Ammon's horn (tissue), 1 donor: ENCODE measurements around the gene TOMM40.

Source experiments
- DNase-seq: peaks from one replicate; pipeline ENCODE4 v3.0.0-alpha.2; 2016; ENCODE audit warnings: low spot score

The TOMM40 gene

DNA sequence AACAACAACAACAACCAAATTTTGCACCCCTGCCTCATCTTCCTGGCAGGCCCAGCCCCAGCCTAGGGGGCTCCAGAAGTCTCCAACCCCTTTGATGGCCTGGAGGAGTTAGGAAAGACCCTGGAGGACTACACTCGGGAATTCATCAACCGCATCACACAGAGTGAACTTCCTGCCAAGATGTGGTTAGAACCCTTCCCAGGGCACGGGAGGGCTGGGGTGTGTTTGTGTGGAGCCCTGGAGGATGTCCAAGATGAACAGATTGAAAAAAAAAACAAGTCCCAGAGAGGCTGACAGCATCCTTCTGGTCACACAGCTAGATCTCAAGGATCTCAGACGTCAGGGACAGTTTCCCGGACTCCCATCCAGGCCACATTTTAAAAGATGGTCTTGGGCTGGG lies 36.7 kb downstream of the TOMM40 start:
- no peak for DNase-seq

- no peak for DNase-seq
Measured at GRCh38 chr19:44930088-44930487, 39.0 kb downstream of the TOMM40 start.

DNA sequence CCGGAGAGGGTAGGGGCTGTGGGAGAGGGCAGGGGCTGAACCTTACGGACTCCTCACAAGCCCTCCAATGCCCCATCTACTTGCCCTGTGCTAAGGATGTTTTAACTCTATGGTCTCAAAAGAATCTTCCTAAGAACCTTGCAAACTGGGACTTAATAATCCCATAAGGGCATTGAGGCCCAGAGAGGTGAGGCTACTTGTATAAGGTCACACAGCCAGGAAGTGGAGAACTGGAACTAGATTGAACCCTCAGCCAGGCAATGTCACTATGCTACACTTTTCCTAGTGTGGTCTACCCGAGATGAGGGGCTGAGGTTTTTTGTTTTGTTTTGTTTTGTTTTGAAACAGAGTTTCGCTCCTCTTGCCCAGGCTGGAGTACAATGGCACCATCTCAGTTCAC lies 40.5 kb downstream of the TOMM40 start:
- DNase-seq: no peak

DNA sequence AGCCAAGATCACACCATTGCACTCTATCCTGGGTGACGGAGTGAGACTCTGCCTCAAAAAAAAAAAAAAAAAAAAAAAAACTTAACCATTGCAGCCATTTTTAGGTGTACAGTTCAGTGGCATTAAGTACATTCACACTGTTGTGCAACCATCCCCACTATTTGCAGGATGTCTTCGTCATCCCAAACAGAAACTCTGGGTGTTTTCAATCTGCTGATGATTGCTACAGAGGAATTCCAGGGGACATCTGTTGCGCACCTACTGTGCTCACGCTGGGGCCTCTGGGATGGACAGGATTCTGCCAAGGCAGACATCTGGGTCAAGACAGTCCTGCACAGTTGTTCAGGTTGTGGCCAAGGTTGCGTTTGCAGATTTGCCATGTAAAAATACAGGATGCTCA lies 48.6 kb downstream of the TOMM40 start:
- DNase-seq: no peak

DNA sequence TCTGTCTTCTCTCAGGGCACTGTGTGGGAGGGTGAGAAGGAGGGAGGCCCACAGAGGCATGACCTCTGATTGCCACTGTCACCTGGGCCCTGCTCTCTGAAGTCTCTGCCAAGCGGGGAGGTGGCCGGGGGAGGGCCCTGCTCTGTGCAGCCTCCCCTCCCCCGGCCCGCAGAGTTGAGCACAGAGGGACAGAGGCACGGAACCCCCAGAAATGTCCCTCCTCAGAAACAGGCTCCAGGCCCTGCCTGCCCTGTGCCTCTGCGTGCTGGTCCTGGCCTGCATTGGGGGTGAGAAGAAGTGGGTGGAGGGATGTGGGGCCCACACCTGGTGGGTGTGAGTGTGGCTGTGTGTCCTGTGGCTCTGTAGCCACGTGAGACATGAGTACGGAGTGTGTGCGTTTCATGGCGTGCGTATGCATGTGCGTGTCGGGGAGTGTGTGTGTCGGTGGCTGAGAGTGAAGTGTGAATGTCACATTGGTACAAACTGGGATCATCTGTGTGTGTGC lies 51.1 kb downstream of the TOMM40 start, which contains the start of gene APOC4:
Gene APOC4 (plus strand): TSS at position 171 of the 505 bp plus-strand sequence. CDS start 41 bp downstream, at position 212.
- no peak for DNase-seq

- DNase-seq: peak; percentile 85
Measured at GRCh38 chr19:44943801-44944249, 52.8 kb downstream of the TOMM40 start.

DNA sequence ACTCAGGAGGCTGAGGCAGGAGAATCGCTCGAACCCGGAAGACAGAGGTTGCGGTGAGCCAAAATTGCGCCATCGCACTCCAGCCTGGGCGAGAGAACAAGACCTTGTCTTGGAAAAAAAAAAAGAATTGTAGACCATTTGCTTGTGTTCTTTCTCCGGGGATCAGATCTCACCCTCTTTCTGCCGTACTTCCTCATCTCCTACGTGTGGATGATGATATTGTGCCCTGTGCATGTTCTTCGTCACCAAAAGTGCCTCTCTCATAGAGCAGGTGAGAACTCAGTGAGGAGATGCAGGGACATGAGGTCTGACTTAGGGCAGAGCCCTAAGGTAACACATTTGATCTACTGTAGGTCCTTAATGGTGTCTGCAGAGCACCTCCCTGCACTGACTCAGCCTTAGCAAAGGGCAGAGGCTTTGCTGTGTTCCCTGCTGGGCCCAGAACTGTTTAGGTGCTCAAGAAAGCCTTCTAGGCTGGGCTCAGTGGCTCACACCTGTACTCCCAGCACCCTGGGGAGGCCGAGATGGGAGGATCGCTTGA lies 56.1 kb downstream of the TOMM40 start:
- no peak for DNase-seq

DNA sequence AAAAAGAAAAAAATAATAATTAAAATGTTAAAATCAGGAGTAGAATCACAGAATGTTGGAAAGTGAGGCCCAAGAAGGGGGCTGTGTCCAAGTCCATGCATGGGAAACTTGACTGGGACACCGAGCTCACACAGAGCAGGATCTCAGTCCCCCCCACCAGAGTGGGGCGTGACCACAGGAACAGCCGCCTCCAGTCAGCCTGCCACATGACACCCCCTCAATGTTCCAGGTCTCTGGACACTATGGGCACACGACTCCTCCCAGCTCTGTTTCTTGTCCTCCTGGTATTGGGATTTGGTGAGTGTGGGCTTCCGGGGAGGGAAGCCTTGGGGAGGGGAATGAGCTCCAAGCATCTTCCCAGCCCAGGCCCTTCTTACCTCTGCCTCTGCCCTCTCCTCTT lies 57.2 kb downstream of the TOMM40 start:
- DNase-seq: no peak

DNA sequence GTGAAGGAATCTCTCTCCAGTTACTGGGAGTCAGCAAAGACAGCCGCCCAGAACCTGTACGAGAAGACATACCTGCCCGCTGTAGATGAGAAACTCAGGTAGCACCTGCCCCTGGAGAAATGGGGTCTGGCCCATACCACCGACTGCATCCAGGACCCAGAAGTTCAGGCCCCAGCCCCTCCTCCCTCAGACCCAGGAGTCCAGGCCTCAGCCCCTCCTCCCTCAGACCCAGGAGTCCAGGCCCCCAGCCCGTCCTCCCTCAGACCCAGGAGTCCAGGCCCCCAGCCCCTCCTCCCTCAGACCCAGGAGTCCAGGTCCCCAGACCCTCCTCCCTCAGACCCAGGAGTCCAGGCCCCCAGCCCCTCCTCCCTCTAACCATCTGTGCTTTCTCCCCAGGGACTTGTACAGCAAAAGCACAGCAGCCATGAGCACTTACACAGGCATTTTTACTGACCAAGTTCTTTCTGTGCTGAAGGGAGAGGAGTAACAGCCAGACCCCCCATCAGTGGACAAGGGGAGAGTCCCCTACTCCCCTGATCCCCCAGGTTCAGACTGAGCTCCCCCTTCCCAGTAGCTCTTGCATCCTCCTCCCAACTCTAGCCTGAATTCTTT lies 57.8 kb downstream of the TOMM40 start:
- DNase-seq: no peak

GRCh38 chr19:44949550-44949949 lies 58.5 kb downstream of the TOMM40 start:
- DNase-seq: no peak

DNA sequence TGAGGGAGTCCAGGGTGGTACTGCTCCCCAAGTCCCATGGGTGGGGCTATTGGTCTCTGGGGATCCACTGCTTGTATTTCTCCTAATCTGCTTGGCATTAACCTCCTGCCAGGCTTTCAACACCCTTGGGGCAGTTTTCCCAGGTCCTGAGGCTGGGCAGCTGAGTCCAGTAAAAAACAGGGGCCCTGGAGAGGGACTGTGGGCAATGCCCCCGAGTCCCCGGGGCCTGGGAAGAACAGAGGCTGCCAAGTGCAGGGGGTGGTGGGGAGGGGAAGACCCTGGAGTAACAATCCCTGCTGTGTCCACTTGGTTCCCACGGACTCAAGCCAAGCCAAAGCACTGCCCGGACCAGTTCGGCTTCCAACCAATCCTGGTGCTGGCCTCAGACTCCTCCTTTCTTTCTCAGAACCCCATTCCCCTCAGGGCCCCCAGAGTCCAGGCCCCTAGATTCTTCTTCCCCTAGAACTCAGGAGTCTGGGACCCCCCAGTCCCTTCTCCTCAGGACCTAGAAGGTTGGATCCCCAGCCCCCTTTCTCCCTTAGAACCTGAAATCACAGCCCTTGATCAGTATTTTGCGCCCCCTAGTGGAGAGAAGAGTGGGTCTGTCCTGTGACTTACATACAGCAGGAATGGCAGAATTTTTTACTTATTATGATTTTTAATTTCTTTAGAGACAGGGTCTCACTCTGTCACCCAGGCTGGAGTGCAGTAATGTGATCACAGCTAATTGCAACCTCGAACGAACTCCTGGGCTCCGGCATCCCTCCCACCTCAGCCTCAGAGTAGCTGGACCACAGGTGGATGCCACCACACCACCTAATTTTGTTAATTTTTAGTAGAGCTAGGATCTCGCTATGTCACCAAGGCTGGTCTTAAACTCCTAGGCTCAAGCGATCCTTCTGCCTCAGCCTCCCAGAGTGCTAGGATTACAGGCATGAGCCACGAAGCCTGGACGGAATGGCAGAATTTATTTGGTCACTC lies 60.4 kb downstream of the TOMM40 start:
- DNase-seq: peak; percentile 86
